ENCODE data around the gene ATAD3C. TPM values are rescaled to one million over a fixed set of nuclear protein-coding genes. Genes with fewer than 3 reads are reported as not detected.

Gene ATAD3C
- total RNA-seq, 5 donors from 2014 or later (not counting 1 experiment from before 2014, with no cell fraction given): 0.59 to 3.1 (median 1.4) TPM

- Histone ChIP-seq H3K27ac (ENCODE audit: low read length) (no peak overlapping the region), H3K9me3 (no peaks in the 10 kb centered on the region), H3K36me3 (ENCODE audit: control insufficient read depth in 2 of 2, extremely low read depth in 1 of 2, insufficient read depth in 1 of 2, low read length in 1 of 2) (no peaks in the 10 kb centered on the region), H3K4me3 (ENCODE audit: control insufficient read depth in 1 of 2, extremely low read depth in 1 of 2, low read length in 1 of 2) (no peak overlapping the region), H3K4me1 (ENCODE audit: control insufficient read depth in 1 of 2, extremely low read depth in 1 of 2, insufficient read depth in 2 of 2, low read length in 2 of 2) (peaks cover 2 to 40% of the 10 kb centered on the region in 2 experiments), H3K27me3 (replicated peaks in 1 of 2; ENCODE audit: control insufficient read depth in 2 of 2, extremely low read depth in 1 of 2, insufficient read depth in 2 of 2, low read length in 1 of 2) (peaks cover 0 to 84% of the 10 kb centered on the region in 2 experiments)
- 84% methylated on average over 31 of the region's 31 CpGs for WGBS (ENCODE audit: insufficient coverage)
- Mint-ChIP-seq H3K9me3 (no peaks in the 10 kb centered on the region), H3K27ac (no peak overlapping the region), H3K27me3 (peaks cover 4 to 41% of the 10 kb centered on the region in 2 donors), H3K4me3 (no peak overlapping the region), H3K36me3 (no peaks in the 10 kb centered on the region), H3K4me1 (peaks cover 0 to 14% (median 9%) of the 10 kb centered on the region in 3 donors)
- CTCF ChIA-PET: no interaction called here
- DNase-seq (no peak), ATAC-seq (replicated peaks in 1 of 4) (no peak)
- POLR2A ChIA-PET: no interaction called here
Measured at GRCh38 chr1:1437033-1437903, 12.2 kb upstream of the ATAD3C start.

GRCh38 chr1:1437904-1438376 is 11.5 kb upstream of the ATAD3C start:
- no peak overlapping the region for H3K4me3 Mint-ChIP-seq
- H3K36me3 Mint-ChIP-seq: no peaks in the 10 kb centered on the region
- H3K9me3 ChIP-seq: no peaks in the 10 kb centered on the region
- no peak overlapping the region for H3K27ac ChIP-seq (ENCODE audit: low read length)
- H3K27me3 ChIP-seq (replicated peaks in 1 of 2; ENCODE audit: control insufficient read depth in 2 of 2, extremely low read depth in 1 of 2, insufficient read depth in 2 of 2, low read length in 1 of 2): peaks cover 0 to 77% of the 10 kb centered on the region in 2 experiments
- no peaks in the 10 kb centered on the region for H3K9me3 Mint-ChIP-seq
- H3K4me1 ChIP-seq (ENCODE audit: control insufficient read depth in 1 of 2, extremely low read depth in 1 of 2, insufficient read depth in 2 of 2, low read length in 2 of 2): peaks cover 2 to 40% of the 10 kb centered on the region in 2 experiments
- no peak for ATAC-seq (replicated peaks in 1 of 4)
- CTCF ChIA-PET: no interaction called here
- H3K36me3 ChIP-seq (ENCODE audit: control insufficient read depth in 2 of 2, extremely low read depth in 1 of 2, insufficient read depth in 1 of 2, low read length in 1 of 2): no peaks in the 10 kb centered on the region
- WGBS (ENCODE audit: insufficient coverage): 51% methylated on average over 9 of the region's 11 CpGs
- POLR2A ChIA-PET: no interaction called here
- H3K27ac Mint-ChIP-seq: no peak overlapping the region
- peaks cover 0 to 14% (median 9%) of the 10 kb centered on the region in 3 donors for H3K4me1 Mint-ChIP-seq
- no peak overlapping the region for H3K4me3 ChIP-seq (ENCODE audit: control insufficient read depth in 1 of 2, extremely low read depth in 1 of 2, low read length in 1 of 2)
- no peak for DNase-seq
- peaks cover 4 to 37% of the 10 kb centered on the region in 2 donors for H3K27me3 Mint-ChIP-seq

- peaks cover 2 to 39% of the 10 kb centered on the region in 2 experiments for H3K4me1 ChIP-seq (ENCODE audit: control insufficient read depth in 1 of 2, extremely low read depth in 1 of 2, insufficient read depth in 2 of 2, low read length in 2 of 2)
- peaks cover 0 to 69% of the 10 kb centered on the region in 2 experiments for H3K27me3 ChIP-seq (replicated peaks in 1 of 2; ENCODE audit: control insufficient read depth in 2 of 2, extremely low read depth in 1 of 2, insufficient read depth in 2 of 2, low read length in 1 of 2)
- ATAC-seq (replicated peaks in 1 of 4) (no peak), DNase-seq (no peak)
- H3K27ac ChIP-seq (ENCODE audit: low read length): no peak overlapping the region
- no peak overlapping the region for H3K4me3 ChIP-seq (ENCODE audit: control insufficient read depth in 1 of 2, extremely low read depth in 1 of 2, low read length in 1 of 2)
- H3K4me1 Mint-ChIP-seq: peaks cover 0 to 14% (median 9%) of the 10 kb centered on the region in 3 donors
- H3K36me3 ChIP-seq (ENCODE audit: control insufficient read depth in 2 of 2, extremely low read depth in 1 of 2, insufficient read depth in 1 of 2, low read length in 1 of 2): no peaks in the 10 kb centered on the region
- H3K9me3 Mint-ChIP-seq: no peaks in the 10 kb centered on the region
- peaks cover 4 to 33% of the 10 kb centered on the region in 2 donors for H3K27me3 Mint-ChIP-seq
- no peak overlapping the region for H3K4me3 Mint-ChIP-seq
- H3K27ac Mint-ChIP-seq: no peak overlapping the region
- ChIA-PET CTCF (no interaction called here), POLR2A (no interaction called here)
- WGBS (ENCODE audit: insufficient coverage): 90% methylated on average over 42 of the region's 45 CpGs
- H3K9me3 ChIP-seq: no peaks in the 10 kb centered on the region
- no peaks in the 10 kb centered on the region for H3K36me3 Mint-ChIP-seq
Measured at GRCh38 chr1:1438531-1439381, 10.7 kb upstream of the ATAD3C start.

GRCh38 chr1:1439546-1440261 is 9.8 kb upstream of the ATAD3C start:
- Histone ChIP-seq H3K36me3 (ENCODE audit: control insufficient read depth in 2 of 2, extremely low read depth in 1 of 2, insufficient read depth in 1 of 2, low read length in 1 of 2) (no peaks in the 10 kb centered on the region), H3K9me3 (no peaks in the 10 kb centered on the region), H3K4me1 (ENCODE audit: control insufficient read depth in 1 of 2, extremely low read depth in 1 of 2, insufficient read depth in 2 of 2, low read length in 2 of 2) (peaks cover 2 to 30% of the 10 kb centered on the region in 2 experiments), H3K27me3 (replicated peaks in 1 of 2; ENCODE audit: control insufficient read depth in 2 of 2, extremely low read depth in 1 of 2, insufficient read depth in 2 of 2, low read length in 1 of 2) (peaks cover 0 to 60% of the 10 kb centered on the region in 2 experiments), H3K4me3 (ENCODE audit: control insufficient read depth in 1 of 2, extremely low read depth in 1 of 2, low read length in 1 of 2) (no peak overlapping the region), H3K27ac (ENCODE audit: low read length) (no peak overlapping the region)
- no peaks in the 10 kb centered on the region for H3K9me3 Mint-ChIP-seq
- no peak overlapping the region for H3K4me3 Mint-ChIP-seq
- DNase-seq (no peak), ATAC-seq (replicated peaks in 1 of 4) (no peak)
- peaks cover 4 to 35% of the 10 kb centered on the region in 2 donors for H3K27me3 Mint-ChIP-seq
- ChIA-PET CTCF (no interaction called here), POLR2A (no interaction called here)
- no peaks in the 10 kb centered on the region for H3K36me3 Mint-ChIP-seq
- H3K4me1 Mint-ChIP-seq: peaks cover 0 to 11% (median 9%) of the 10 kb centered on the region in 3 donors
- no peak overlapping the region for H3K27ac Mint-ChIP-seq
- 80% methylated on average over 78 of the region's 82 CpGs for WGBS (ENCODE audit: insufficient coverage)

GRCh38 chr1:1440262-1441001 is 9.1 kb upstream of the ATAD3C start:
- H3K36me3 Mint-ChIP-seq: no peaks in the 10 kb centered on the region
- DNase-seq: no peak

More at GRCh38 chr1:1440262-1441001, 9.1 kb upstream of the ATAD3C start:
- H3K9me3 ChIP-seq: no peaks in the 10 kb centered on the region
- ChIA-PET POLR2A (no interaction called here), CTCF (no interaction called here)
- no peaks in the 10 kb centered on the region for H3K36me3 ChIP-seq (ENCODE audit: control insufficient read depth in 2 of 2, extremely low read depth in 1 of 2, insufficient read depth in 1 of 2, low read length in 1 of 2)
- no peak overlapping the region for H3K4me3 ChIP-seq (ENCODE audit: control insufficient read depth in 1 of 2, extremely low read depth in 1 of 2, low read length in 1 of 2)
- H3K4me3 Mint-ChIP-seq: no peak overlapping the region
- no peaks in the 10 kb centered on the region for H3K9me3 Mint-ChIP-seq
- 84% methylated on average over 9 of the region's 26 CpGs for WGBS (ENCODE audit: insufficient coverage)
- no peak overlapping the region for H3K27ac Mint-ChIP-seq
- H3K27ac ChIP-seq (ENCODE audit: low read length): no peak overlapping the region
- peaks cover 0 to 30% of the 10 kb centered on the region in 2 donors for H3K27me3 Mint-ChIP-seq
- no peak for ATAC-seq (replicated peaks in 1 of 4)
- H3K27me3 ChIP-seq (replicated peaks in 1 of 2; ENCODE audit: control insufficient read depth in 2 of 2, extremely low read depth in 1 of 2, insufficient read depth in 2 of 2, low read length in 1 of 2): peaks cover 0 to 53% of the 10 kb centered on the region in 2 experiments
- H3K4me1 Mint-ChIP-seq: peaks cover 0 to 7% (median 4%) of the 10 kb centered on the region in 3 donors
- H3K4me1 ChIP-seq (ENCODE audit: control insufficient read depth in 1 of 2, extremely low read depth in 1 of 2, insufficient read depth in 2 of 2, low read length in 2 of 2): peaks cover 2 to 24% of the 10 kb centered on the region in 2 experiments
